ENCODE measurements around the gene PHKG2. TPM values are rescaled to one million over a fixed set of nuclear protein-coding genes. Genes with fewer than 3 reads are reported as not detected.

PHKG2 gene
- polyA plus RNA-seq, 2 of the 4 experiments (the other 2 are of a cell fraction) = 28.0 to 37.3 TPM

DNA sequence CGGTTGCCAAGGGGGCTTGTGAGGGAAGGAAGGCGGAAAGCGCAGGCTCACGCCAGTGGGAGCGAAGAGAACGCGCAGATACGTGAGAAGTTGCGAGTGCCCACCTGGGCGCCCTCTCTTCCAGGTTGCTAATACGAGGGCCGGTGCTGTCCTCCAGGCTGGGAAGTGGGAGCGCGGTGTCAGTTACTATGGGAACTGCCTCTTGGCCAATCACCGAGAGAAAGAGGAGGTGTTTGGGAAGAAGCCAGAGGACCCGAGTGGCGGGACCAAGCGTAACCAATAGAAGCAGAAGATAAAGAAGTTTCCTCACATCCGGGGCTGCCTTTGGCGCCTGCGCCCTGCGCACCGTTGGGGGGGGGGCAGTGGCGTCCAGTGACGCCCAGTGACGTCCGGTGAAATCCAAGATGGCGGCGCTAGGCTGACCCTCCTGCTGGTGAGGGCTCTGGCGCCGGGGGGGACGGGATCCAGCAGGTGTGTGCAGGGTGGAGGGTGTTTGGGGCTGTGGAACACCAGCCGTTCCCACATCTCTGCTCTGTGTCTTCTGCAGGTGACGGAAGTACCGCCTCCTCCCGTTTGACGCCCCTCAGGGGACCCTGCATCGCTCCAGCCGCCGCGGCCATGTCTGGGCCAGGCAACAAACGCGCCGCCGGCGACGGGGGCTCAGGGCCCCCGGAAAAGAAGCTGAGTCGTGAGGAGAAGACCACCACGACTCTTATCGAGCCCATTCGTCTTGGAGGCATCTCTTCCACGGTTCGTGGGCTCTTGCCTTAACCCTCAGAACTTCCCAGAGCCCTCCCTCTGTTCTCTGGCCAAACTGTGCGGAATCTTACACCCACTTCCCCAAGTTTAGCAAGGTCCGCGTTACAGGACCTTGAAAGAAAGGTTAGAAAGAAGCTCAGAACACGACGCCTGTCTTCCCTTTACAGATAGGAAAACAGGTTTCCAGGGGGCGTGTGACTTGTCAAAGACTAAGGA, 14.0 kb downstream of the PHKG2 start, which contains the start of the genes CFAP119 and RNF40 (continued):
- no peak for TF ChIP-seq SMC3 (IDR thresholded peaks at IDR 0.05)
- no peak for TF ChIP-seq ZSCAN20 (CRISPR knock-in tag; IDR thresholded peaks at IDR 0.05)
- no peak for TF ChIP-seq RARB (CRISPR knock-in tag; IDR thresholded peaks at IDR 0.05)
- peak in 1 of 2 experiments; percentile 78; a peak in 4 of 5 replicates for TF ChIP-seq JUN (IDR thresholded peaks at IDR 0.05)
- TF ChIP-seq KDM1A (IDR thresholded peaks at IDR 0.05; ENCODE audit: low read depth) = no peak; the same call in 1 of the 2 replicates
- no peak for TF ChIP-seq GATA3 (IDR thresholded peaks at IDR 0.05; ENCODE audit: borderline replicate concordance)
- no peak for TF ChIP-seq ZFP36 (IDR thresholded peaks at IDR 0.05; ENCODE audit: borderline replicate concordance, partially characterized antibody)
- TF ChIP-seq RAD21 (conservative IDR thresholded peaks at IDR 0.05 in 1 of 2, IDR thresholded peaks at IDR 0.05 in 1 of 2) = no peak
- no peak for TF ChIP-seq CHD4 (IDR thresholded peaks at IDR 0.05; ENCODE audit: borderline replicate concordance)
- no peak for TF ChIP-seq MAZ (IDR thresholded peaks at IDR 0.05; ENCODE audit: borderline replicate concordance, low read depth, low read length)
- no peak for TF ChIP-seq FOSB (CRISPR knock-in tag; IDR thresholded peaks at IDR 0.05)
- TF ChIP-seq RFX5 (IDR thresholded peaks at IDR 0.05) = peak; percentile 58
- no peak for TF ChIP-seq CHD2 (IDR thresholded peaks at IDR 0.05; ENCODE audit: low read length, partially characterized antibody)
- no peak for TF ChIP-seq TP53 (CRISPR knock-in tag; IDR thresholded peaks at IDR 0.05)
- TF ChIP-seq NR3C1 (IDR thresholded peaks at IDR 0.05) = no peak
- TF ChIP-seq RCOR1 (IDR thresholded peaks at IDR 0.05; ENCODE audit: low read depth, low read length) = no peak
- TF ChIP-seq CEBPB (IDR thresholded peaks at IDR 0.05) = 0 out of 4 replicates have a peak, but pooled peaks of 1 of the 2 experiments have one; percentile 20
- TF ChIP-seq HEYL (CRISPR knock-in tag; IDR thresholded peaks at IDR 0.05) = no peak
- no peak for TF ChIP-seq CBX2 (IDR thresholded peaks at IDR 0.05; ENCODE audit: borderline replicate concordance, low read depth)
- TF ChIP-seq PBX3 (IDR thresholded peaks at IDR 0.05) = no peak
- no peak for TF ChIP-seq BHLHE40 (IDR thresholded peaks at IDR 0.05; ENCODE audit: low read depth, low read length)
- no peak for TF ChIP-seq FOSL2 (IDR thresholded peaks at IDR 0.05)
- no peak for TF ChIP-seq FOSL2 (CRISPR knock-in tag; IDR thresholded peaks at IDR 0.05)
- TF ChIP-seq, protein P1, sequence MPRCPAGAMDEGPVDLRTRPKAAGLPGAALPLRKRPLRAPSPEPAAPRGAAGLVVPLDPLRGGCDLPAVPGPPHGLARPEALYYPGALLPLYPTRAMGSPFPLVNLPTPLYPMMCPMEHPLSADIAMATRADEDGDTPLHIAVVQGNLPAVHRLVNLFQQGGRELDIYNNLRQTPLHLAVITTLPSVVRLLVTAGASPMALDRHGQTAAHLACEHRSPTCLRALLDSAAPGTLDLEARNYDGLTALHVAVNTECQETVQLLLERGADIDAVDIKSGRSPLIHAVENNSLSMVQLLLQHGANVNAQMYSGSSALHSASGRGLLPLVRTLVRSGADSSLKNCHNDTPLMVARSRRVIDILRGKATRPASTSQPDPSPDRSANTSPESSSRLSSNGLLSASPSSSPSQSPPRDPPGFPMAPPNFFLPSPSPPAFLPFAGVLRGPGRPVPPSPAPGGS (IDR thresholded peaks at IDR 0.05) = peak; percentile 62; the same call in 2 of the 3 replicates
- no peak for TF ChIP-seq CTCF (IDR thresholded peaks at IDR 0.05)
- TF ChIP-seq SREBF2 (IDR thresholded peaks at IDR 0.05) = no peak
- TF ChIP-seq HDAC2 (IDR thresholded peaks at IDR 0.05) = no peak

Measured in A549 (cell line).